Measurements from ENCODE around the gene KIAA0753.

The KIAA0753 gene

GRCh38 chr17:6534846-6535514 is 105.5 kb downstream of the KIAA0753 start:
- no peak for DNase-seq (ENCODE audit: low read depth)
- no peak for TF ChIP-seq CTCF (IDR thresholded peaks at IDR 0.05; ENCODE audit: low read depth, low read length, missing control alignments)
- in situ Hi-C loops (cut with HindIII; ENCODE audit: low sequenced_read_pairs): no loop called here
- no peak overlapping the region for H3K4me3 ChIP-seq (ENCODE audit: low read depth, low read length)

GRCh38 chr17:6532441-6532885 is 108.0 kb downstream of the KIAA0753 start:
- H3K4me3 ChIP-seq (ENCODE audit: low read depth, low read length): no peak overlapping the region
- no peak for TF ChIP-seq CTCF (IDR thresholded peaks at IDR 0.05; ENCODE audit: low read depth, low read length, missing control alignments)
- DNase-seq (ENCODE audit: low read depth): no peak
- in situ Hi-C loops (cut with HindIII; ENCODE audit: low sequenced_read_pairs): no loop called here

GRCh38 chr17:6531575-6531974 is 108.9 kb downstream of the KIAA0753 start:
- in situ Hi-C loops (cut with HindIII; ENCODE audit: low sequenced_read_pairs): no loop called here
- no peak for TF ChIP-seq CTCF (IDR thresholded peaks at IDR 0.05; ENCODE audit: low read depth, low read length, missing control alignments)
- no peak overlapping the region for H3K4me3 ChIP-seq (ENCODE audit: low read depth, low read length)
- DNase-seq (ENCODE audit: low read depth): no peak

- in situ Hi-C loops (cut with HindIII; ENCODE audit: low sequenced_read_pairs): no loop called here
- no peak for TF ChIP-seq CTCF (IDR thresholded peaks at IDR 0.05; ENCODE audit: low read depth, low read length, missing control alignments)
Observed at GRCh38 chr17:6530324-6530920, 110.1 kb downstream of the KIAA0753 start.

GRCh38 chr17:6528557-6528956 is 112.0 kb downstream of the KIAA0753 start:
- no peak for TF ChIP-seq CTCF (IDR thresholded peaks at IDR 0.05; ENCODE audit: low read depth, low read length, missing control alignments)
- DNase-seq (ENCODE audit: low read depth): no peak
- in situ Hi-C loops (cut with HindIII; ENCODE audit: low sequenced_read_pairs): no loop called here

More at GRCh38 chr17:6530324-6530920, 110.1 kb downstream of the KIAA0753 start:
- no peak overlapping the region for H3K4me3 ChIP-seq (ENCODE audit: low read depth, low read length)
- no peak for DNase-seq (ENCODE audit: low read depth)

More at GRCh38 chr17:6528557-6528956, 112.0 kb downstream of the KIAA0753 start:
- no peak overlapping the region for H3K4me3 ChIP-seq (ENCODE audit: low read depth, low read length)
